ENCODE measurements around the gene FOS.
"Not testable (repeated sequence)": the region's sequence is repeated elsewhere in the genome, so short reads cannot be mapped to it uniquely, and the experiment has no call there.

FOS gene

GRCh38 chr14:75275598-75275997 is 3.0 kb upstream of the FOS start:
- no peak for DNase-seq (ENCODE audit: low read depth in 1 of 2, low spot score in 1 of 2)

GRCh38 chr14:75277008-75277814 is 1.4 kb upstream of the FOS start:
- DNase-seq (ENCODE audit: low read depth in 1 of 2, low spot score in 1 of 2), result no peak

GRCh38 chr14:75277815-75278421 is 710 bp upstream of the FOS start:
- no peak for DNase-seq (ENCODE audit: low read depth in 1 of 2, low spot score in 1 of 2)

- no peak for DNase-seq (ENCODE audit: low read depth in 1 of 2, low spot score in 1 of 2)
These were observed 630 bp downstream of the FOS start for GRCh38 chr14:75279153-75279762.

- DNase-seq (ENCODE audit: low read depth in 1 of 2, low spot score in 1 of 2), result no peak
These were observed 1.2 kb downstream of the FOS start for GRCh38 chr14:75279763-75280290.

GRCh38 chr14:75280291-75280830 is 1.7 kb downstream of the FOS start:
- DNase-seq (ENCODE audit: low read depth in 1 of 2, low spot score in 1 of 2), result no peak

GRCh38 chr14:75280831-75281653 is 2.4 kb downstream of the FOS start:
- no peak for DNase-seq (ENCODE audit: low read depth in 1 of 2, low spot score in 1 of 2)

GRCh38 chr14:75281654-75282019 is 3.0 kb downstream of the FOS start:
- DNase-seq (ENCODE audit: low read depth in 1 of 2, low spot score in 1 of 2), result no peak

- DNase-seq (ENCODE audit: low read depth in 1 of 2, low spot score in 1 of 2), result no peak
These were observed 3.5 kb downstream of the FOS start for GRCh38 chr14:75282170-75282554.

GRCh38 chr14:75282555-75283161 is 4.0 kb downstream of the FOS start:
- not testable (repeated sequence) for DNase-seq (ENCODE audit: low read depth in 1 of 2, low spot score in 1 of 2)

GRCh38 chr14:75283162-75283832 is 4.7 kb downstream of the FOS start:
- DNase-seq (ENCODE audit: low read depth in 1 of 2, low spot score in 1 of 2), result no peak

- no peak for DNase-seq (ENCODE audit: low read depth in 1 of 2, low spot score in 1 of 2)
These were observed 5.4 kb downstream of the FOS start for GRCh38 chr14:75283833-75284563.

GRCh38 chr14:75285331-75285730 is 6.7 kb downstream of the FOS start:
- DNase-seq (ENCODE audit: low read depth in 1 of 2, low spot score in 1 of 2), result no peak

GRCh38 chr14:75286313-75286712 is 7.7 kb downstream of the FOS start:
- DNase-seq (ENCODE audit: low read depth in 1 of 2, low spot score in 1 of 2), result no peak

GRCh38 chr14:75289840-75290388 is 11.3 kb downstream of the FOS start:
- DNase-seq (ENCODE audit: low read depth in 1 of 2, low spot score in 1 of 2), result no peak

- DNase-seq (ENCODE audit: low read depth in 1 of 2, low spot score in 1 of 2), result no peak
These were observed 12.2 kb downstream of the FOS start for GRCh38 chr14:75290851-75291250.

- no peak for DNase-seq (ENCODE audit: low read depth in 1 of 2, low spot score in 1 of 2)
These were observed 12.7 kb downstream of the FOS start for GRCh38 chr14:75291331-75291730.

GRCh38 chr14:75292101-75292563 is 13.5 kb downstream of the FOS start:
- DNase-seq (ENCODE audit: low read depth in 1 of 2, low spot score in 1 of 2), result no peak

- no peak for DNase-seq (ENCODE audit: low read depth in 1 of 2, low spot score in 1 of 2)
These were observed 14.3 kb downstream of the FOS start for GRCh38 chr14:75292886-75293285.
